ENCODE results near the gene TMX1. TPM values are rescaled to one million over a fixed set of nuclear protein-coding genes. Genes with fewer than 3 reads are reported as not detected.

The TMX1 gene
- total RNA-seq, 1 experiment from 2014 or later: 47.7 TPM

DNA sequence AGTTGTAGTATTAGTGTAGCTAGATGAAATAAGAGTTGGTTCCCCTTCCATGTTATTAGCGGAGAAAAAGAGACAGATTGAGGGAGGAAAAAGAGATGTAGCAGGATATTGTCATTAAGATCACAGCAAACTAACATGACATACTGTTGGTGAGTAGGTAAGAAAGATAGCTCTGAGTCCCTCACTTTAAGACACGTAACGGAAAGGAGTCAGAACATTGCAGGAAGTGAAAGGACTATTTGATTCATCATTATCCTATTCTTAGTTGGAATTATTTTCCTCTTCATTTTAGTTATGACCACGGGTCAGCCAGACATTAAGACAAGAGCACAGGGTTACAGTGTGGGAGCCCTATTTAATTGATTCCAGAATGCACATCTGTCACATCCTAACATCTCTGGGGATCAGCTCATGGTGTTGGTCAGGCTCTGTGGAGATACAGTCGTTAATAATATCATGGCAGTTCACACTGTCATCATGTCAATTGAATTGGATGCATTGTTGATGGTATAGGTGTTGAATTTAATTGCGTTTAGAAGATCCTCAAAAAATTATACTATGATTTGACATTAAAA is 55.0 kb downstream of the TMX1 start:
- Histone ChIP-seq H3K9me3 (replicated peaks) (no peaks in the 10 kb centered on the region), H3K4me3 (no peak overlapping the region), H3K27me3 (no peaks in the 10 kb centered on the region), H3K36me3 (no peaks in the 10 kb centered on the region), H3K4me1 (no peaks in the 10 kb centered on the region), H3K27ac (no peak overlapping the region)
- no peak for DNase-seq

DNA sequence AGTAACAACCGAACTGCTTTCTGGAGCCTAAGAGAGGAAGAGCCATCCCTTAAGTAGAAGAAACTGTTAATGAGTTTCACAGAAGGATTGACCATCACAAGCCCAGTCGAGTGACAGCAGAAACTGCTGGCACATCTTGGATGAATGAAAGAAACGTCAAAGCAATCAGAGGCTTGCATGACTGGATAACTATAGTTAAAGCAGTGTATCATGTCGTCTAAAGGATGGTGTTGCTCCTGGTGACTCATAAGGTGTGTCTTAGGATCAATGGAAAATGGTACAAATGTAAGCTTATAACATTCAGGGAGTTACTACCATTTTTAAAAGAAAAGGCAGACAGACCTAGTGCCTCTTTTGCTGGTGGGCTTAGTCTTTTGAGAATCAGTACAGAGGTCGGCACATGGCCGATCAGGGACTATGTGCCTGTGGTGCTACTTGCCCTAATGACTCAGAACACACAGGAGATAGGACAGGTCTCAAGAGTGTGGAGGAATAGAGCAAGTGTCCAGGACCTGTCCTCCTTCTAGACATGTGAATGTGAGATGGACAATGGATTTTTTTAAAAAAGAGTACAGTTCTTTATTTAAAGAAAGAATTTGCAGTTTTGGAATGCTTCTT is 55.7 kb downstream of the TMX1 start:
- Histone ChIP-seq H3K9me3 (replicated peaks) (no peaks in the 10 kb centered on the region), H3K4me3 (no peak overlapping the region), H3K4me1 (no peaks in the 10 kb centered on the region), H3K36me3 (no peaks in the 10 kb centered on the region), H3K27ac (no peak overlapping the region), H3K27me3 (no peaks in the 10 kb centered on the region)
- no peak for DNase-seq

DNA sequence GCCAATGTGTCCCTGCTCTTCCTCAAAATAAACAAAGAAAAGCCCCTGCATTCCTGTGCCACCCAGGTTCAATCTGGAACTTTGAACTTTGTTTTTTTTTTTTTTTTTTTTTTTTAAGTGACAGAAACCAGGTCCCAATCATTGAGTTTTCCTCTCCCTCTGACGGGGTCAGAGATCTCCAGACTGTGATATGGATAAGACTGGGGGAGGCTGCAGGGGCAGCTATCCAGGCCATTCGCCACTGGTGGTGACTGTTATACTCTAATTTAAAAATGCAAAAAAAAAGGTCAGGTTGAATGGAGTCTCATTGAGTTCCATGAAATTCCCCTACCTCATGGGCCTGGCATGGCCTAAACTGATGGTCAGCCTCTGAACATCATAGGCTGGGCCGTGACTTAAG is 57.0 kb downstream of the TMX1 start:
- Histone ChIP-seq H3K27me3 (no peaks in the 10 kb centered on the region), H3K36me3 (no peaks in the 10 kb centered on the region), H3K27ac (no peak overlapping the region), H3K9me3 (replicated peaks) (no peaks in the 10 kb centered on the region), H3K4me1 (no peaks in the 10 kb centered on the region), H3K4me3 (no peak overlapping the region)
- no peak for DNase-seq

DNA sequence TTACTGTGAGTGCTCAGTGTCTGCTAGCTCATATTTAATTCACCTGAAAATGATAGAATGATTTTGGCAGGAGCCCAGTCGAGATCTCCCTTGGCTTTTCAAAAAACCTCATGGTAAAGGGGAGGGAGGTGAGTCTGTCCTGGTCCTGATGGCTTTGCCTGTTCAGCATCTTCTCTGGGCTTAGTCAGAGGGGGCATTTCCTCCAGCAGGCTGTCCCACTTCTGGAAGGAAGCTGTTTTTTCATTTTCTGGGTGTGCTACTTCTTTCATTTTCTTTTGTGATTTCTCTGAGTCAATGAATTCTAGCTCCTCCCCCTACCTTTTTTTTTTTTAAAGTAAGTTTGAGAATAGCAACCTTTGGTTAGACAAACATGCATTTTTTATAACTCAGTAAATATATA is 58.8 kb downstream of the TMX1 start:
- DNase-seq: no peak

DNA sequence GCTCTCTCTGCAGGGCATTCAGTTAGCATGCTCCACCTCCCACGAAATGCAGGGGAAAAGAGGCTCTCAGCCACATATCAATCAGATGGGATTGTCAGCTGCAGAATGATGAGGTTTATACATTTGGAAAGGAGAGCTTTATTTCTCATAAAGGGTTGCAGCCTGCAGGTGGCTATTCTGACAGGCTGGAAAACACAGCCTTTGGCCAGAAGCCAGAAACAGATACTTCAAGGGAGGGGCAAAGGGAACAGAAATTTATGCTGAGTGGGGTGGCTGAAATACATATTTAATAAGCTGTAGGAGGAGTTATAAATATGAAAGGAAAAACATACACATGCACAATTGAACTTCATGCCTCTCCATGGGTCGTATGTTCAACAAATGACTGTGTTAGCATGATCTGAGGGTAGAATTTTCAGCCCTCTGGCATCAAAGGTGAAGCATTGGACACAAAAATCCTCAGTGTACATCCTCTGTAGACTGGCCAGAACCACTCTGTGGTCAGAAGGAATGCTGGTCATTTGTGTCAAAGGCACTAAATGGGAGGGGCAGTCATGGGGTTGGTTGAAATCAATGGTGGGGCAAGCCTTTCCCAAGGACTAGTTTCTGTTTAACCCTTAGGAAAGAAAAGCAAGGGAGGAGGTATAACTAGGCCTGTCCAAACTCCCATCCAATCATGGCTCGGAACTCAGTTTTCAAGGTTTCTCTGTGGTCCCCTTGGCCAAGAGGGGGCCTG is 62.4 kb downstream of the TMX1 start:
- H3K4me1 ChIP-seq: peaks cover 12% of the 10 kb centered on the region; the same call in 1 of the 2 replicates
- no peak overlapping the region for H3K27ac ChIP-seq
- no peaks in the 10 kb centered on the region for H3K27me3 ChIP-seq
- no peak for DNase-seq
- no peak overlapping the region for H3K4me3 ChIP-seq
- no peaks in the 10 kb centered on the region for H3K9me3 ChIP-seq (replicated peaks)
- H3K36me3 ChIP-seq: no peaks in the 10 kb centered on the region

More for the DNA sequence above, 58.8 kb downstream of the TMX1 start:
- Histone ChIP-seq H3K4me3 (no peak overlapping the region), H3K36me3 (no peaks in the 10 kb centered on the region), H3K9me3 (replicated peaks) (no peaks in the 10 kb centered on the region), H3K27me3 (no peaks in the 10 kb centered on the region), H3K4me1 (no peaks in the 10 kb centered on the region), H3K27ac (no peak overlapping the region)

DNA sequence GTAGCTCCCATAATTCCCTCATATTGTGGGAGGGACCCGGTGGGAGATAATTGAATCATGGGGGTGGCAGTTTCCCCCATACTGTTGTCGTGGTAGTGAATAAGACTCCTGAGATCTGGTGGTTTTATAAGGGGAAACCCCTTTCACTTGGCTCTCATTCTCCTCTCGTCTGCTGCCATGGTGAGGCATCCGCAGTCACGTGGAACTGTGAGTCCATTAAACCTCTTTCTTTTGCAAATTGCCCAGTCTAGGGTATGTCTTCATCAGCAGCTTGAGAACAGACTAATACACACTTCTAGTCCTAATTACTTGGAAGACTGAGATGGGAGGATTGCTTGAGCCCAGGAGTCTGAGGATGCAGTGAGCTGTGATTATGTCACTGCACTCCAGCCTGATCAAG is 64.4 kb downstream of the TMX1 start:
- peaks cover 22% of the 10 kb centered on the region for H3K4me1 ChIP-seq
- H3K27me3 ChIP-seq: no peaks in the 10 kb centered on the region
- peak overlapping the region; percentile 59 for H3K27ac ChIP-seq
- no peaks in the 10 kb centered on the region for H3K36me3 ChIP-seq
- no peak overlapping the region for H3K4me3 ChIP-seq
- no peaks in the 10 kb centered on the region for H3K9me3 ChIP-seq (replicated peaks)
- no peak for DNase-seq

DNA sequence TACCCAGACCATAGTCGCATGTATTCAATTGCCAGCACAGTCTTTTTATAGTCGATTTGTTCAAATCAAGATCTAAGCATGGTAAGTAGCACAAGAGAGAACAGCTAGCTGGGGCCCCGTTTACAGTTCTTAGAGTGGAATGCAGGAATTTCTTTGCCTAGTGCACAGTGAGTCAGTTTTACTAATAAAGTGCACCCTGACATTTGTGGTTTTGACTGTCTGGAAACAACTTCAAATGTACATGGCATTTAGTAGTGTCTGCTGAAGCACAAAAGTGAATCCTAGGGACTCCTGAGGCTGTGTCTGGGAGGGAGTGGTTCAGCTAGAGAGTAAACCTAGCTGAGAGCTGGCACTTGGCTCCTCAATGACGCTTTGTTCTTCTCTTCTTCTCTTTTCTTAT is 64.9 kb downstream of the TMX1 start:
- Histone ChIP-seq H3K9me3 (replicated peaks) (no peaks in the 10 kb centered on the region), H3K27ac (peak overlapping the region; percentile 59), H3K4me1 (peaks cover 27% of the 10 kb centered on the region), H3K27me3 (no peaks in the 10 kb centered on the region), H3K4me3 (no peak overlapping the region), H3K36me3 (no peaks in the 10 kb centered on the region)
- peak; percentile 22 to 49 for DNase-seq

DNA sequence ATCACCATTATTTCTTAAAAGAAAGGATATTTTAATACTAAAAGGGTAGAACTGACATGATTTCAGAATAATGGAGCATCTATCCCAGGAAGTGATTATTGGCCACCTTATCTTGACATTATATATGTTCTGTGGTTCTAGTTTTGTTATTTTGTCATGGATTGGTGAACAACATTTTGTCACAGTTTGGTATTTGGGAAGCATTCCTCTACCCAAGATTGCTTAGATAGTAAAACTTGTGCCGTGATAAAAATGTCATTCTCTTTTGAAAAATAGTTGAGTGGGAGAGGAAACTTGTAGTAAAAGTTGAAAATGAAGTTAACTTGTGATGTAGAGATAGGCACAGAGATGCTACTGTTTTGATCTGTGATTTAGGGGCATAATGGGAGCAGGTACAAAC is 65.7 kb downstream of the TMX1 start:
- no peaks in the 10 kb centered on the region for H3K27me3 ChIP-seq
- H3K27ac ChIP-seq: no peak overlapping the region
- DNase-seq: no peak
- no peak overlapping the region for H3K4me3 ChIP-seq
- H3K36me3 ChIP-seq: no peaks in the 10 kb centered on the region
- H3K9me3 ChIP-seq (replicated peaks): no peaks in the 10 kb centered on the region
- H3K4me1 ChIP-seq: peaks cover 35% of the 10 kb centered on the region

Other genes starting within 250 kb of the TMX1 start
- gene TRIM9, start 145.1 kb upstream of the TMX1 start, total RNA-seq (2014; rRNA removed; shearing (Covaris generic)): 0.91 and 1.6 TPM in 2 replicates

All from SJCRH30 (cell line).